NOMO-1 treated with DMSO at 0.1 percent for 48 hours (cell line): ENCODE results near the gene SLC12A8.

Source experiments
- DNase-seq: peaks from one replicate; lab custom pipeline; 2025; ENCODE audit not compliant: unreplicated experiment; lab: John Stamatoyannopoulos, UW

Gene SLC12A8

GRCh38 chr3:125035217-125035616, 177.3 kb downstream of the SLC12A8 start:
- DNase-seq = no peak

- DNase-seq = no peak
Observed at GRCh38 chr3:125033616-125034015, 178.9 kb downstream of the SLC12A8 start.

- no peak for DNase-seq
Observed at GRCh38 chr3:125033135-125033534, 179.4 kb downstream of the SLC12A8 start.

GRCh38 chr3:125032683-125033082, 179.9 kb downstream of the SLC12A8 start:
- no peak for DNase-seq
